Measurements from ENCODE around the gene CD14.

DNA sequence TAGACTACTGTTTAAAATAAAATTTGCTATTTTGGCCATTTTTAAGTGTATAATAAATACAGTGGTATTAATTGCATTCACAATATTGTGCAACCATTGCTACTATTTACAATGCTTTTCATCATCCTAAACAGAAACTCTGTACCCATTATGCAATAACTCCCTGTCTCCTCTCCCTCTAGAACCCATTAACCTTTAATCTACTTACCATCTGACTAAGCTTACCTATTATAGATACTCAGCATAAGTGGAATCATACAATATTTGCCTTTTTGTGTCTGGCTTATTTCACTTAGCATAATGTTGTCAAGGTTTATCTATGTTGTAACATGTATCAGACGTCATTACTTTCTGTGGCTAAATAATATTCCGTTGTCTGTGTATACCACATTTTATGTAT lies 25.9 kb downstream of the CD14 start:
- TF ChIP-seq, protein P1, sequence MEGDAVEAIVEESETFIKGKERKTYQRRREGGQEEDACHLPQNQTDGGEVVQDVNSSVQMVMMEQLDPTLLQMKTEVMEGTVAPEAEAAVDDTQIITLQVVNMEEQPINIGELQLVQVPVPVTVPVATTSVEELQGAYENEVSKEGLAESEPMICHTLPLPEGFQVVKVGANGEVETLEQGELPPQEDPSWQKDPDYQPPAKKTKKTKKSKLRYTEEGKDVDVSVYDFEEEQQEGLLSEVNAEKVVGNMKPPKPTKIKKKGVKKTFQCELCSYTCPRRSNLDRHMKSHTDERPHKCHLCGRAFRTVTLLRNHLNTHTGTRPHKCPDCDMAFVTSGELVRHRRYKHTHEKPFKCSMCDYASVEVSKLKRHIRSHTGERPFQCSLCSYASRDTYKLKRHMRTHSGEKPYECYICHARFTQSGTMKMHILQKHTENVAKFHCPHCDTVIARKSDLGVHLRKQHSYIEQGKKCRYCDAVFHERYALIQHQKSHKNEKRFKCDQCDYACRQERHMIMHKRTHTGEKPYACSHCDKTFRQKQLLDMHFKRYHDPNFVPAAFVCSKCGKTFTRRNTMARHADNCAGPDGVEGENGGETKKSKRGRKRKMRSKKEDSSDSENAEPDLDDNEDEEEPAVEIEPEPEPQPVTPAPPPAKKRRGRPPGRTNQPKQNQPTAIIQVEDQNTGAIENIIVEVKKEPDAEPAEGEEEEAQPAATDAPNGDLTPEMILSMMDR (IDR thresholded peaks at IDR 0.05) = no peak
- no peak for TF ChIP-seq POLR2AphosphoS5 (IDR thresholded peaks at IDR 0.05)
- TF ChIP-seq POLR2A (IDR thresholded peaks at IDR 0.05) = no peak
